Measurements from ENCODE around the gene MLX.

MLX gene, protein sequence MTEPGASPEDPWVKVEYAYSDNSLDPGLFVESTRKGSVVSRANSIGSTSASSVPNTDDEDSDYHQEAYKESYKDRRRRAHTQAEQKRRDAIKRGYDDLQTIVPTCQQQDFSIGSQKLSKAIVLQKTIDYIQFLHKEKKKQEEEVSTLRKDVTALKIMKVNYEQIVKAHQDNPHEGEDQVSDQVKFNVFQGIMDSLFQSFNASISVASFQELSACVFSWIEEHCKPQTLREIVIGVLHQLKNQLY

DNA sequence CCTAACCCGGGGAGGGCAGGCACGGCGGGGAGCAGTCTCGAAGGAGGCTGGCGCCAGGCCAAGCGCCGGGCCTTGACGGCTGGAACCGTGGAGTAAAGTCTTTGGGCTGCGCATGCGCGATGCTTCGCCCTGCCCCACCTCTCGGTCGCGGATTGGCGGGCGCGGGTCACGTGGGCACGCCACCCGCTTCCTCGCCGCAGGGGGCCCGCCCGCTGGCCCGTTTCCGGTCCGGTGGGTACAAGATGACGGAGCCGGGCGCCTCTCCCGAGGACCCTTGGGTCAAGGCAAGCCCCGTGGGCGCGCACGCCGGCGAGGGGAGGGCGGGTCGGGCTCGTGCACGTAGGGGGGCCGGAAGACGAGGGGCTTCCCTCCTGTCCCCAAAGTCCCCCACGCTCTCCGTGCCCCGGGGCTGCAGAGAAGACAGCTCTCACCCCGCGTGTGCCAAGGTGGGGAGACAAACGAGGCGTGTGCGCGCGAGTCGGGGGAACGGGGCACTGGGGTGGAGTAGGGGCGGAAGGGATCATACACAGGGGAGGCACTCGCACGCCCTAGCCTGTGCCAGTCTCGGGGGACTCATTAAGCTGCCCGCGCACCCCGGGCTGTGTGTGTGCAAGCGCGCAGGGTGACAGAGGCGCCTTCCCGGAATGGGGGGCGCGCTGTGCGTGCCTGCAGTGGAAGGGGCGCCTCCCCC is at the start of gene MLX:
TSS of gene MLX (plus strand) at position 218 of the 691 bp plus-strand sequence. CDS start at position 243, 25 bp downstream.
- Histone ChIP-seq H3F3A (ENCODE audit: control insufficient read depth, insufficient read depth) (peaks cover 4% of the 10 kb centered on the region), H3K9me3 (ENCODE audit: control insufficient read depth, insufficient read depth, low read length) (no peaks in the 10 kb centered on the region), H3K4me2 (ENCODE audit: low read length) (peak within 1 kb of the TSS; percentile 99), H3K27me3 (ENCODE audit: control insufficient read depth, low read length) (no peaks in the 10 kb centered on the region), H3K79me2 (ENCODE audit: control insufficient read depth, low read length) (peaks cover 66% of the 10 kb centered on the region), H3K4me1 (ENCODE audit: control insufficient read depth, low read length) (peaks cover 26% of the 10 kb centered on the region), H3K9me2 (replicated peaks; ENCODE audit: control insufficient read depth, low read length) (no peaks in the 10 kb centered on the region), H4K20me1 (ENCODE audit: control insufficient read depth, insufficient read depth, low read depth, low read length) (no peaks in the 10 kb centered on the region), H3K36me3 (ENCODE audit: control insufficient read depth, low read length) (peaks cover 87% of the 10 kb centered on the region), H3K27ac (ENCODE audit: low read depth, low read length) (peak within 1 kb of the TSS; percentile 64), H3K4me3 (ENCODE audit: low read length) (peak within 1 kb of the TSS; percentile 97)
- TF ChIP-seq, protein P1, sequence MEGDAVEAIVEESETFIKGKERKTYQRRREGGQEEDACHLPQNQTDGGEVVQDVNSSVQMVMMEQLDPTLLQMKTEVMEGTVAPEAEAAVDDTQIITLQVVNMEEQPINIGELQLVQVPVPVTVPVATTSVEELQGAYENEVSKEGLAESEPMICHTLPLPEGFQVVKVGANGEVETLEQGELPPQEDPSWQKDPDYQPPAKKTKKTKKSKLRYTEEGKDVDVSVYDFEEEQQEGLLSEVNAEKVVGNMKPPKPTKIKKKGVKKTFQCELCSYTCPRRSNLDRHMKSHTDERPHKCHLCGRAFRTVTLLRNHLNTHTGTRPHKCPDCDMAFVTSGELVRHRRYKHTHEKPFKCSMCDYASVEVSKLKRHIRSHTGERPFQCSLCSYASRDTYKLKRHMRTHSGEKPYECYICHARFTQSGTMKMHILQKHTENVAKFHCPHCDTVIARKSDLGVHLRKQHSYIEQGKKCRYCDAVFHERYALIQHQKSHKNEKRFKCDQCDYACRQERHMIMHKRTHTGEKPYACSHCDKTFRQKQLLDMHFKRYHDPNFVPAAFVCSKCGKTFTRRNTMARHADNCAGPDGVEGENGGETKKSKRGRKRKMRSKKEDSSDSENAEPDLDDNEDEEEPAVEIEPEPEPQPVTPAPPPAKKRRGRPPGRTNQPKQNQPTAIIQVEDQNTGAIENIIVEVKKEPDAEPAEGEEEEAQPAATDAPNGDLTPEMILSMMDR (IDR thresholded peaks at IDR 0.05; ENCODE audit: low read depth, low read length, poor library complexity, severe bottlenecking), result no peak
- TF ChIP-seq EZH2phosphoT487 (IDR thresholded peaks at IDR 0.05; ENCODE audit: borderline replicate concordance, low read length), result no peak

DNA sequence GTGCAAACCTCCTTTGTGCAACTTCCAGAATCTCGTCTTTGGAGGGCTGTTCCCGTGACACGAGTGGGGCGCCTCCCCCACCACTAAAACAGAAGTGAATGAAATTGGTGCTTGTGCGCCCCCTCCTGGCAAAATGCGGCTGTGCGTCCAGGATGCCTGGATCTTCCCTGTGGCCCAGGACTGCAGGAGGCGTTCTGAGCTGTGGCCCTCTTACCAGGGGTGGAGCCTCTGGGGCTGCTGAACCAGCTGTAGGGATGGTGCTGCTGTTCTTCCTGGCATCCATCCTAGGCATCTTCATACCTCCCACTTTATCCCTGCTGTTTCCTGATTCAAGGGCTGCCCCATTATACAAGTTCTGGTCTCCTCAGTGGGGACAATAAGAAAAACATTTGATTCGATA is 49.4 kb upstream of the MLX start:
- Histone ChIP-seq H3K36me3 (ENCODE audit: control insufficient read depth, low read length) (no peaks in the 10 kb centered on the region), H3K27ac (ENCODE audit: low read depth, low read length) (no peak overlapping the region), H3K9me3 (ENCODE audit: control insufficient read depth, insufficient read depth, low read length) (no peaks in the 10 kb centered on the region), H3F3A (ENCODE audit: control insufficient read depth, insufficient read depth) (no peaks in the 10 kb centered on the region), H3K4me3 (ENCODE audit: low read length) (no peak overlapping the region), H4K20me1 (ENCODE audit: control insufficient read depth, insufficient read depth, low read depth, low read length) (no peaks in the 10 kb centered on the region), H3K79me2 (ENCODE audit: control insufficient read depth, low read length) (no peaks in the 10 kb centered on the region), H3K4me1 (ENCODE audit: control insufficient read depth, low read length) (0 out of 2 replicates have a peak, but pooled peaks cover 2% of the 10 kb centered on the region), H3K9me2 (replicated peaks; ENCODE audit: control insufficient read depth, low read length) (no peaks in the 10 kb centered on the region), H3K27me3 (ENCODE audit: control insufficient read depth, low read length) (peaks cover 39% of the 10 kb centered on the region), H3K4me2 (ENCODE audit: low read length) (no peak overlapping the region)
- TF ChIP-seq, protein P1 (IDR thresholded peaks at IDR 0.05; ENCODE audit: low read depth, low read length, poor library complexity, severe bottlenecking), result peak; percentile 99
- no peak for TF ChIP-seq EZH2phosphoT487 (IDR thresholded peaks at IDR 0.05; ENCODE audit: borderline replicate concordance, low read length)

DNA sequence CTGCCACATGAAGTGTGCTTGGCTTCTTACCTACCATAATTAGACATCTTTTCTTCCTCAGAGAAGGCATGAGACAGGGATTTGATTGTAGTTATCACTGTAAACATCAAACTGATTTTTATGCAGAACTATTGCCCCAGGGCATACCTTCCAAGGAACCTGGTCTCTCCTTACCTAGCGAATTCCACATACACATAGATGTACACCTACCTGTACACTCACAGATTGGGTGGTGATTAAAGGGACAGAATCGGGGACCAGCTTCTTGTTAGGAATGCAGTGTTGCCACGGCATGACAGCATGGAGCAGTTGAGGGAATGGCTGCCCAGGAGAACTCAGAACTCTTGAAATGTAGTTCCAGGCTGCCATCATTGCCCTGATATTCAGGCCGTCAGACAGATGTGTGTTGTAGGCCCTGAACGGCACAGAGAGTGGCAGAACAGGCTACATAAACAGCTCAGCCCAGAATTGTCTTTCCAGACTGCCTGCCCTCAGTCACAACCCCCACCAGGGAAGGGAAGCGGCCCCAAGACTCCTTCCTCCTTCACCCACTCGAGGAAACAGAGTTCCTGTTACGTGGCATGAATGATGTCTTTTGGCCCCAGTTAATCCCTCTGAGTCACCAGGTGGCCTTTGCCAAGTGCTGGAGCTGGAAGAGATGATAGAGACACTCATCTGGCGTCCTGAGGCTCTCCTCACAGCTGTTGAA is 48.7 kb upstream of the MLX start:
- Histone ChIP-seq H4K20me1 (ENCODE audit: control insufficient read depth, insufficient read depth, low read depth, low read length) (no peaks in the 10 kb centered on the region), H3K27me3 (ENCODE audit: control insufficient read depth, low read length) (peaks cover 34% of the 10 kb centered on the region), H3F3A (ENCODE audit: control insufficient read depth, insufficient read depth) (no peaks in the 10 kb centered on the region), H3K36me3 (ENCODE audit: control insufficient read depth, low read length) (no peaks in the 10 kb centered on the region), H3K4me3 (ENCODE audit: low read length) (no peak overlapping the region), H3K4me1 (ENCODE audit: control insufficient read depth, low read length) (0 out of 2 replicates have a peak, but pooled peaks cover 2% of the 10 kb centered on the region), H3K9me3 (ENCODE audit: control insufficient read depth, insufficient read depth, low read length) (no peaks in the 10 kb centered on the region), H3K27ac (ENCODE audit: low read depth, low read length) (no peak overlapping the region), H3K9me2 (replicated peaks; ENCODE audit: control insufficient read depth, low read length) (no peaks in the 10 kb centered on the region), H3K4me2 (ENCODE audit: low read length) (no peak overlapping the region), H3K79me2 (ENCODE audit: control insufficient read depth, low read length) (no peaks in the 10 kb centered on the region)
- TF ChIP-seq EZH2phosphoT487 (IDR thresholded peaks at IDR 0.05; ENCODE audit: borderline replicate concordance, low read length), result no peak

Data from DOHH2 (cell line).